ENCODE data around the gene MITF.
"Not testable (repeated sequence)": the region's sequence is repeated elsewhere in the genome, so short reads cannot be mapped to it uniquely, and the experiment has no call there.

Gene MITF

DNA sequence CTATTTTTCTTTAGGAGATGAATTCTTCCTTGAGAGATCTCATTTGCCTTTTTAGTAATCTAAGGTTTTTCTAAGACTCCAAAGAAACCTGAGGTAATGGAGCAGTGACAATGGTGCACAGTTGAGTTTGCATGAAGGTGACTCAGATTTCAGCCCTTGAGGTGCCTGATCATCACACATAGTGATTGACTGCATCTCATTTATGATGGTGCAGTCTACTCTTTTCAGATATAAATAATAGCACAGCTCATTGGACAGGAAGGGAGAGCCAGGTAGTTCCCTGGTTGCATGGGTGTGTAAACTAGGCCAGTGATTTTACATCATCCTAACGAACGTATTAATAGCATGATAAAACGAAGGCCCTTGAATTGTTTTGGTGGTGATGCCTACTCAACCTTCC, 174.2 kb downstream of the MITF start:
- Histone ChIP-seq H3K36me3 (ENCODE audit: control insufficient read depth, insufficient read depth, low read length) (no peaks in the 10 kb centered on the region), H3K9me3 (ENCODE audit: control insufficient read depth, insufficient read depth, low read length) (no peaks in the 10 kb centered on the region; the same call in 1 of the 2 replicates), H3K9ac (ENCODE audit: low read depth, low read length) (no peak overlapping the region), H3K4me3 (ENCODE audit: low read depth, low read length) (no peak overlapping the region), H3K27me3 (ENCODE audit: control insufficient read depth, insufficient read depth, low read length) (no peaks in the 10 kb centered on the region), H3K27ac (ENCODE audit: low read depth, low read length) (no peak overlapping the region), H3K4me1 (ENCODE audit: control insufficient read depth, insufficient read depth, low read length) (no peaks in the 10 kb centered on the region)

DNA sequence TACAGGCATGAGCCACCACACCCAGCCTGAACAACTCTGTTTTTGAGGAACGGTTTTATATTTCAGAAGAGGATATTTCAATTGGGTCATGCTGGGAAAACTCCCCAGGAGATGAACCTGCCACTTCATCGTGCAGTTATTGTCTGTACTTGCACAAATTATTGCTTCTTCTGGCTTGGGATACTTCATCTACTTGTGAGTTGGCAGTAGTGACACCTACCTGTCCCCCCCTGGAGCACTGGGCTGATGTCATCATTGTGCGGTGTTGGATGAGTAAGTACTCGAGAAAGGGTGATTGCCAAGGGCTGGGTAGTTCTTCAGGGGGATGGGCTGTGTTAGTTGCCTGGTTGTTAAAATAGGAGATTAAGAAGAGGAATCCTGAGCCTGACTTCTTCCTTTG, 175.1 kb downstream of the MITF start:
- Histone ChIP-seq H3K36me3 (ENCODE audit: control insufficient read depth, insufficient read depth, low read length) (no peaks in the 10 kb centered on the region), H3K27ac (ENCODE audit: low read depth, low read length) (no peak overlapping the region), H3K27me3 (ENCODE audit: control insufficient read depth, insufficient read depth, low read length) (no peaks in the 10 kb centered on the region), H3K9ac (ENCODE audit: low read depth, low read length) (no peak overlapping the region), H3K4me1 (ENCODE audit: control insufficient read depth, insufficient read depth, low read length) (no peaks in the 10 kb centered on the region), H3K9me3 (ENCODE audit: control insufficient read depth, insufficient read depth, low read length) (no peaks in the 10 kb centered on the region; the same call in 1 of the 2 replicates), H3K4me3 (ENCODE audit: low read depth, low read length) (no peak overlapping the region)

DNA sequence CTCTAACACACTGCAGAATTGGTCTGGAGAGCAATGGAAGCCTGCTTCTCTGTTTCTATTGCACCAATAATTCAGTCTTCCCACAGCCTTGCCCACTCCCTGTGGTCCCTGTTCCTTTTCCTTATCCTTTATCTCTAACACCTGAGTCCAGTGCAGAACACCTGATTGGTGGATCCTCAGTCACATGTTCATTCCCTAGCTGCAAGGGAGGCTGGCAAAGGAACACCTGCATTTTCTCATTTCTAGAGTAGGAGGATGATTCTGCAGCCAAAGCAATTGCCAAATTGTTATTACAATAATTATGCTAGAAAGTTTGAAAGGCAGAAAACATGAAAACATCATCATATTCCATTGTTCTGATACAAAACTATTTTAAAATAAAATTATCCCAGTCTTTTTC, 176.5 kb downstream of the MITF start:
- H3K9me3 ChIP-seq (ENCODE audit: control insufficient read depth, insufficient read depth, low read length) = no peaks in the 10 kb centered on the region; the same call in 1 of the 2 replicates
- no peaks in the 10 kb centered on the region for H3K36me3 ChIP-seq (ENCODE audit: control insufficient read depth, insufficient read depth, low read length)
- H3K27me3 ChIP-seq (ENCODE audit: control insufficient read depth, insufficient read depth, low read length) = no peaks in the 10 kb centered on the region
- no peak overlapping the region for H3K4me3 ChIP-seq (ENCODE audit: low read depth, low read length)
- no peaks in the 10 kb centered on the region for H3K4me1 ChIP-seq (ENCODE audit: control insufficient read depth, insufficient read depth, low read length)
- H3K9ac ChIP-seq (ENCODE audit: low read depth, low read length) = no peak overlapping the region
- H3K27ac ChIP-seq (ENCODE audit: low read depth, low read length) = no peak overlapping the region

DNA sequence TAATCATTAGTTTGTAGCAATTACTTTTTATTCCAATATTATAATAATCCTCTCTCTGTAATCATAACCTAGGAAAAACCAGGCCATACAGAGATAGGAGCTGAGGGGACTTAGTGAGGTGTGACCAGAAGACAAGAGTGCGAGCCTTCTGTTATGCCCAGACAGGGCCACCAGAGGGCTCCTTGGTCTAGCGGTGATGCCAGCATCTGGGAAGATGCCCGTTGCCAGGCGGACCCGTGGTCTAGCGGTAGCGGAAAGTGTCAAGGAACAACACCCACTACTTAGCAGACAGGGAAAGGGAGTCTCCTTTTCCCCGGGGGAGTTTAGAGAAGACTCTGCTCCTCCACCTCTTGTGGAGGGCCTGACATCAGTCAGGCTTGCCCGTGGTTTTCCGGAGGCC, 180.7 kb downstream of the MITF start:
- not testable (repeated sequence) for H3K27ac ChIP-seq (ENCODE audit: low read depth, low read length); H3K9me3 ChIP-seq (ENCODE audit: control insufficient read depth, insufficient read depth, low read length); H3K36me3 ChIP-seq (ENCODE audit: control insufficient read depth, insufficient read depth, low read length); H3K4me1 ChIP-seq (ENCODE audit: control insufficient read depth, insufficient read depth, low read length); H3K4me3 ChIP-seq (ENCODE audit: low read depth, low read length); H3K27me3 ChIP-seq (ENCODE audit: control insufficient read depth, insufficient read depth, low read length); H3K9ac ChIP-seq (ENCODE audit: low read depth, low read length)

DNA sequence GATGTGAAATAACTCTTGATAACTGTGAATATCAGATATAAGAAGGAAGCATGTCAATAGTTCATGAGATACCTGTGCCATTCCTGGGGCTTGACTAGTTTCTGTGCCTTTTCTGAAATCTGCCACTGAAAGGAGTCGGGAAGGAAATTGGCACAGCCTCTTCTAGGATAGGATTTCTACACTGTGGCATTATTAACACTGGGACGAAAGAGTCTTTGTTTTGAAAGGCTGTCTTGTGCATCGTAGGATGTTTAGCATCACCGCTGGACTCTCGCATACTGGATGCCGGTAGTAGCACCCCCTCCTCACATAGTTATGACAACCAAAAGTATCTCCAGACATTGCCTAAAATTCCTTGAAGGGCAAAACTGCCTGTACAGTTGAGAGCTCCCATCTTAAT, 182.4 kb downstream of the MITF start:
- Histone ChIP-seq H3K9ac (ENCODE audit: low read depth, low read length) (no peak overlapping the region), H3K4me1 (ENCODE audit: control insufficient read depth, insufficient read depth, low read length) (no peaks in the 10 kb centered on the region), H3K36me3 (ENCODE audit: control insufficient read depth, insufficient read depth, low read length) (no peaks in the 10 kb centered on the region), H3K27me3 (ENCODE audit: control insufficient read depth, insufficient read depth, low read length) (no peaks in the 10 kb centered on the region), H3K4me3 (ENCODE audit: low read depth, low read length) (no peak overlapping the region), H3K9me3 (ENCODE audit: control insufficient read depth, insufficient read depth, low read length) (no peaks in the 10 kb centered on the region), H3K27ac (ENCODE audit: low read depth, low read length) (no peak overlapping the region)

DNA sequence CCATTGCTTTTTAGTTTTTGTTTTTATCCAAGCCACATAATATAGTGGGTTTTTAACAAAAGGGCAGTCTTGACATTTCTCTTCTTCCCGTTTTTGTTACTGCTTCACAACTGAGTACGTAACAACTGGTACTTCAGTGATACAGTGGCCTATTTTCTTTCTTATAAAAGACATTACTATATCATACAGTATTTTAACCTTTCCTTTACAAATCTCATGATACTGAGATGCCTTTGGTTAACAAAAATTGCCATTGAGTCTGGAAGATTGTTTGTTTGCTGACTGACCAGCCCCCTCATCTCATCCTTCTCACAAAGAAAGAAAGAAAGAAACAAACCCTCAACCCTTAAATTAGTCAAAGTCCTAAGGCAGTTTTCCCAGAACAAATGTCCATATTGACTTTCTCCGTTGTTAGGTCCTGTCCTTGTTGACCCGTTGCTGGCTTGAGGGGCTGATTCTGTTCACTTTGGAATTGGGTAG, 183.3 kb downstream of the MITF start:
- no peaks in the 10 kb centered on the region for H3K36me3 ChIP-seq (ENCODE audit: control insufficient read depth, insufficient read depth, low read length)
- H3K27me3 ChIP-seq (ENCODE audit: control insufficient read depth, insufficient read depth, low read length) = no peaks in the 10 kb centered on the region
- H3K9ac ChIP-seq (ENCODE audit: low read depth, low read length) = no peak overlapping the region
- no peak overlapping the region for H3K4me3 ChIP-seq (ENCODE audit: low read depth, low read length)
- H3K27ac ChIP-seq (ENCODE audit: low read depth, low read length) = no peak overlapping the region
- no peaks in the 10 kb centered on the region for H3K9me3 ChIP-seq (ENCODE audit: control insufficient read depth, insufficient read depth, low read length)
- no peaks in the 10 kb centered on the region for H3K4me1 ChIP-seq (ENCODE audit: control insufficient read depth, insufficient read depth, low read length)

DNA sequence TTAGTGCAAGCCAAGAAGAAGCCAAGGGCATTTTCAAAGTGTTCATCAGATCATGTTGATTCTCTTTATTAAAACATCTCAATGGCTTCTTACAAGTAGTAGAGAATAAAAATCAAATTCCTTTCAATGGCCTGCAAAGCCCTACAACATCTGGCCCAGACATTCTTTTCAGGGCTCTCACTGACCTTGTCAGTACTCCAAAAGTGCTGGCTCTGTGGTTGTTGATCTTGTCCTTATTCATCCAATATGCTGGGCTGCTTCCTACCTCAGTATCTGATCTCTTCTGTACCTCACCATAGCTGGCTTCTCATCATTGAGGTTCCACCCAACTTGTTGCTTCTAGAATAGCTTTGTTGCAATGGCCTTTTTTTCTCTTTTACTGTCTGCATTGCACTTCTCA, 186.2 kb downstream of the MITF start:
- Histone ChIP-seq H3K27ac (ENCODE audit: low read depth, low read length) (no peak overlapping the region), H3K9ac (ENCODE audit: low read depth, low read length) (no peak overlapping the region), H3K4me3 (ENCODE audit: low read depth, low read length) (no peak overlapping the region), H3K9me3 (ENCODE audit: control insufficient read depth, insufficient read depth, low read length) (no peaks in the 10 kb centered on the region), H3K4me1 (ENCODE audit: control insufficient read depth, insufficient read depth, low read length) (no peaks in the 10 kb centered on the region), H3K27me3 (ENCODE audit: control insufficient read depth, insufficient read depth, low read length) (no peaks in the 10 kb centered on the region), H3K36me3 (ENCODE audit: control insufficient read depth, insufficient read depth, low read length) (no peaks in the 10 kb centered on the region)

DNA sequence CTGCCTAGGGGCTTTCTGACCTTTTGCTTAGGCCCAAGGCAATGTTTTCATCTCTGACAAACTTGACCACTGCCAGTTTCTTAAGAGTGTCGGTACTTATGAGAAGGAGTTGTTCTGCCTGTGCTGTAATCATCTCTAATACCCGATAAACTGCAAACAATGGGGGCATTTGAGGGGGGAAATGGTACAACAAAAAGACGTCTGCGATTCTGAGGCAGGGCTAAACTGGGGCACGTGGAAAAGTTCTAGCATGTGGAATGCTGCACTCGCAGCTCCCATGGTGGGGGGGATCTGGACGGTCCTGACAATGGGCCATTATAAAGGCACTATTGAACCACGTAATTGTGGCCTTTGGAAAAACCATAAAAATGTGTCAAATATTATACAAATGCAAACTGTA, 187.1 kb downstream of the MITF start:
- Histone ChIP-seq H3K27ac (ENCODE audit: low read depth, low read length) (no peak overlapping the region), H3K4me1 (ENCODE audit: control insufficient read depth, insufficient read depth, low read length) (no peaks in the 10 kb centered on the region), H3K27me3 (ENCODE audit: control insufficient read depth, insufficient read depth, low read length) (no peaks in the 10 kb centered on the region), H3K9ac (ENCODE audit: low read depth, low read length) (no peak overlapping the region), H3K36me3 (ENCODE audit: control insufficient read depth, insufficient read depth, low read length) (no peaks in the 10 kb centered on the region), H3K9me3 (ENCODE audit: control insufficient read depth, insufficient read depth, low read length) (no peaks in the 10 kb centered on the region), H3K4me3 (ENCODE audit: low read depth, low read length) (no peak overlapping the region)

DNA sequence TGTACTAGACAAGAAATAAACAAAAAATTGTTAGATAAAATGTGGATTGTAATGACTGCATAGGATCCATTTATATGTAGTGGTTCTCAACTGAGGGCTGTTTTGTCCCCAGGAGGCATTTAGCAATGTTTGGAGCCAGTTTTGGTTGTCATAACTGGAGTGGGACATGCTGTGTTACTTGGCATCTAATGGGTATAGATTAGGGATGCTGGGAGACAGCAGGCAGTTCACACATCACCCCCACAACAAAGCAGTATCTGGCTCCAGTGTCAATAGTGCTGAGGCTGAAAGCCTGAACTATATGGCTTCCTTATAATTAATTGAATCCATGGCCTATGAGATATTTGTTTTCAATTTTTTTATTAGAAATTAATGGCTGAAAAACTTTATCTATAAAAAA, 188.3 kb downstream of the MITF start:
- Histone ChIP-seq H3K4me3 (ENCODE audit: low read depth, low read length) (no peak overlapping the region), H3K9me3 (ENCODE audit: control insufficient read depth, insufficient read depth, low read length) (no peaks in the 10 kb centered on the region), H3K27ac (ENCODE audit: low read depth, low read length) (no peak overlapping the region), H3K4me1 (ENCODE audit: control insufficient read depth, insufficient read depth, low read length) (no peaks in the 10 kb centered on the region), H3K9ac (ENCODE audit: low read depth, low read length) (no peak overlapping the region), H3K36me3 (ENCODE audit: control insufficient read depth, insufficient read depth, low read length) (no peaks in the 10 kb centered on the region), H3K27me3 (ENCODE audit: control insufficient read depth, insufficient read depth, low read length) (no peaks in the 10 kb centered on the region)

DNA sequence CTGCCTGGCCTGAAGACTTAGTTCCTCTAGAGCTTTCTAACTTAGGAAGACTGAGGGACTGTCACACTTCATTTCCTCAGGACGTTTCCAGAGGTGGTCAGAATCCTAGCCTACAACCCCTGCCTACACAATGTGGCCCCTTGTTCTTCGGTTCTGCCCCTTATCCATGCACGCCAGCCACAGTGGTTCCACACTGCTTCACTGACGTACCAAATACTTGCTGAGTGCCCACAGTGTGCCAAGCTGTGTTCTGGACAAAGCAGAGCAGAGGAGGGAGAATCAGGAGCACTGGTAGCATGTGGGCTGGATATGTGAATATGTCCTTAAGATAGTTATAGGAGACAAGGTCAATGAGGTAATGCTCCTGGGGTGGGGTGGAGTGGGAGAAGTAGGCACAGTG, 189.8 kb downstream of the MITF start:
- no peak overlapping the region for H3K4me3 ChIP-seq (ENCODE audit: low read depth, low read length)
- no peak overlapping the region for H3K27ac ChIP-seq (ENCODE audit: low read depth, low read length)
- H3K27me3 ChIP-seq (ENCODE audit: control insufficient read depth, insufficient read depth, low read length) = no peaks in the 10 kb centered on the region
- no peaks in the 10 kb centered on the region for H3K9me3 ChIP-seq (ENCODE audit: control insufficient read depth, insufficient read depth, low read length)
- H3K36me3 ChIP-seq (ENCODE audit: control insufficient read depth, insufficient read depth, low read length) = no peaks in the 10 kb centered on the region
- H3K9ac ChIP-seq (ENCODE audit: low read depth, low read length) = no peak overlapping the region
- no peaks in the 10 kb centered on the region for H3K4me1 ChIP-seq (ENCODE audit: control insufficient read depth, insufficient read depth, low read length)

DNA sequence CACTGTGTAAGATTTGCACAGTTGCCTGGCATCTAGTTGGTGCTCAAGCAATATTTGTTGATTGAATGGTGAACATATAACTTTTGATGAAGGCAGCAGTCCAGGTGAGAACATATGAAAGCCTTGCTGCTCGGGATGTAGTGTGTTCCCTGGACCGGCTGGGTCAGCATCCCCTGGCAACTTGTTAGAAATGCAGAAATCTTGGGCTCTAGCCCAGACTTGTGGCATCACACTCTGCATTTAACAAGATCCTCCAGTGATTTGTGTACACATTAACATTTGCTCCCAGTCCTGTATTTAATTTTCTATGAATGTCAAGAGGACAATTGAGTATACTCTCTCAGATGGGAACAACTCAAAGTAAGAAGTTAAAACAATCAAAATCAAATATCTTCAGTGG, 191.3 kb downstream of the MITF start:
- H3K4me1 ChIP-seq (ENCODE audit: control insufficient read depth, insufficient read depth, low read length) = no peaks in the 10 kb centered on the region
- no peak overlapping the region for H3K9ac ChIP-seq (ENCODE audit: low read depth, low read length)
- no peak overlapping the region for H3K27ac ChIP-seq (ENCODE audit: low read depth, low read length)
- no peaks in the 10 kb centered on the region for H3K36me3 ChIP-seq (ENCODE audit: control insufficient read depth, insufficient read depth, low read length)
- H3K27me3 ChIP-seq (ENCODE audit: control insufficient read depth, insufficient read depth, low read length) = no peaks in the 10 kb centered on the region
- no peak overlapping the region for H3K4me3 ChIP-seq (ENCODE audit: low read depth, low read length)
- H3K9me3 ChIP-seq (ENCODE audit: control insufficient read depth, insufficient read depth, low read length) = no peaks in the 10 kb centered on the region

DNA sequence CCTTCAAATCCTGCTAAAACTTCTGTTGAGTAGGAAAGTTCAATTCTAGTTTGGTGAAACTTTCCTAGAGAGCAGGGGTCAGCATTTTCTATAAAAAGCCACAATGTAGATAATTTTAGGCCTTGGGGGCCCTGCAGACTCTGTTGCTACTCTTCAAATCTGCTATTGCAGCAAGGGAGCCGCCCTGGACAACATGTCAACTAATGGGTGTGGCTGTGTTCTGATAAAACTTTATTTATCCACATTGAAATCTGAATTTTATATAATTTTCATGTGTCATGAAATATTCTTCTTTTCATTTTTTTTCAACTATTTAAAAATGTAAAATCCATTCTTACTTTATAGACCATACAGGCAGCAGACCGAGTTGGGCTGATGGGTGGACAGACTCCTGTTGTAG, 192.8 kb downstream of the MITF start:
- no peak overlapping the region for H3K4me3 ChIP-seq (ENCODE audit: low read depth, low read length)
- H3K27ac ChIP-seq (ENCODE audit: low read depth, low read length) = no peak overlapping the region
- no peaks in the 10 kb centered on the region for H3K4me1 ChIP-seq (ENCODE audit: control insufficient read depth, insufficient read depth, low read length)
- H3K9me3 ChIP-seq (ENCODE audit: control insufficient read depth, insufficient read depth, low read length) = no peaks in the 10 kb centered on the region
- H3K27me3 ChIP-seq (ENCODE audit: control insufficient read depth, insufficient read depth, low read length) = no peaks in the 10 kb centered on the region
- H3K9ac ChIP-seq (ENCODE audit: low read depth, low read length) = no peak overlapping the region
- H3K36me3 ChIP-seq (ENCODE audit: control insufficient read depth, insufficient read depth, low read length) = no peaks in the 10 kb centered on the region

All from HUES48 (cell line).